ENCODE data around the gene SULT1C4. TPM values are rescaled to one million over a fixed set of nuclear protein-coding genes. Genes with fewer than 3 reads are reported as not detected.

Gene SULT1C4
- total and polyA plus RNA-seq, 2 experiments from 2014 or later, result 17.3 to 17.8 TPM

DNA sequence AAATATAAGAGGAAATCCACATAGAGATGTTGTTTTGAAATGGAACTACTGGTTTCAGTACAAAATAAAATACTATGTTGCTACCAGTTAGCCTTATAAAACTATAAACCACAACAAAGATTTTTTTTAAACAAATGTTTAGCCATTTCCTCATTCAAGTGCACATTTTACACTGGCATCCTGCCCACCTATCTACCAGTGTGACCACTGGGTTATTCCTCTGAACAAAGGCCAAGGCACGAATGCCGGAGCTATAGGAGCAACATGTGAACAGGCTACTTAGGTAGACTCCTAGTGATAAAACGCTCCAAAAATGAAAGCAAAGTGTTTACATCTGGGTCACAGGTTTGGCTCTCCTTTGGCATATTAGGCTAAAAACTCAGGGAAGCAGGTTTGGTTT is 31.8 kb upstream of the SULT1C4 start:
- no peak for TF ChIP-seq EZH2 (IDR thresholded peaks at IDR 0.05; ENCODE audit: borderline replicate concordance)
- no peak for TF ChIP-seq CTCF (IDR thresholded peaks at IDR 0.05; ENCODE audit: poor library complexity)
- TF ChIP-seq EZH2phosphoT487 (IDR thresholded peaks at IDR 0.05; ENCODE audit: low read depth, severe bottlenecking, unreplicated experiment), result no peak
- no peaks in the 10 kb centered on the region for H3K9me2 ChIP-seq (replicated peaks; ENCODE audit: insufficient read depth)
- H2AFZ ChIP-seq, result no peak overlapping the region
- no peaks in the 10 kb centered on the region for H3K36me3 ChIP-seq (replicated peaks; ENCODE audit: insufficient read depth, low read depth)
- H3K4me1 ChIP-seq (ENCODE audit: insufficient read depth), result no peaks in the 10 kb centered on the region
- 83% methylated on average over 3 of the region's 3 CpGs for WGBS (ENCODE audit: low lambda C conversion rate, missing lambda C conversion rate)
- H3K4me2 ChIP-seq, result no peak overlapping the region
- no peaks in the 10 kb centered on the region for H3K79me2 ChIP-seq
- no peaks in the 10 kb centered on the region for H3K9me3 ChIP-seq (ENCODE audit: low read depth)
- no peak for DNase-seq (ENCODE audit: low spot score)
- H4K20me1 ChIP-seq (ENCODE audit: insufficient read depth, poor library complexity, severe bottlenecking), result no peaks in the 10 kb centered on the region
- H3K27me3 ChIP-seq, result no peaks in the 10 kb centered on the region
- H3K27ac ChIP-seq, result no peak overlapping the region
- H3K4me3 ChIP-seq, result no peak overlapping the region

GRCh38 chr2:108346827-108347226 is 30.9 kb upstream of the SULT1C4 start:
- Histone ChIP-seq H3K27ac (no peak overlapping the region), H3K9me2 (replicated peaks; ENCODE audit: insufficient read depth) (no peaks in the 10 kb centered on the region), H3K36me3 (replicated peaks; ENCODE audit: insufficient read depth, low read depth) (no peaks in the 10 kb centered on the region), H3K4me3 (no peak overlapping the region), H3K4me1 (ENCODE audit: insufficient read depth) (no peaks in the 10 kb centered on the region), H3K9me3 (ENCODE audit: low read depth) (no peaks in the 10 kb centered on the region), H4K20me1 (ENCODE audit: insufficient read depth, poor library complexity, severe bottlenecking) (no peaks in the 10 kb centered on the region), H3K4me2 (no peak overlapping the region), H3K79me2 (no peaks in the 10 kb centered on the region), H2AFZ (no peak overlapping the region), H3K27me3 (no peaks in the 10 kb centered on the region)
- TF ChIP-seq CTCF (IDR thresholded peaks at IDR 0.05; ENCODE audit: poor library complexity) (no peak), EZH2phosphoT487 (IDR thresholded peaks at IDR 0.05; ENCODE audit: low read depth, severe bottlenecking, unreplicated experiment) (no peak), EZH2 (IDR thresholded peaks at IDR 0.05; ENCODE audit: borderline replicate concordance) (no peak)
- 80% methylated on average over 3 of the region's 3 CpGs for WGBS (ENCODE audit: low lambda C conversion rate, missing lambda C conversion rate)
- no peak for DNase-seq (ENCODE audit: low spot score)

DNA sequence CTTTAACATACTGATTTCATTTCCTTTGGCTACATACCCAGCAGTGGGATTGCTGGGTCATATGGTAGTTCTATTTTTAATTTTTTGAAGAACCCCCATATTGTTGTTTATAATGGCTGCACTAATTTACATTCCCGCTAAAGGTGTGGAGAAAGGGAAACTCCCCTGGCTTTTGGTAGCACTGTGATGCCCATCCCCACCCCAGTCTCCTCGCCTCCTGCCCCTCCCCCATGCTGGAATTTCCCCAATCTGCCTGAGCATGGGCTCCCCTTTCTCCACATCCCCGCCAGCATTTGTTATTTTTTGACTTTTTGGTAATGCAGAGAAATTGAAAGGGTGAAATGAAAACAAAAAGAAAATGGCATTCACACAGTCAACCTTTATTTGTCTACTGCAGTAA is 30.0 kb upstream of the SULT1C4 start:
- TF ChIP-seq EZH2phosphoT487 (IDR thresholded peaks at IDR 0.05; ENCODE audit: low read depth, severe bottlenecking, unreplicated experiment) (no peak), CTCF (IDR thresholded peaks at IDR 0.05; ENCODE audit: poor library complexity) (no peak)
- Histone ChIP-seq H3K4me1 (ENCODE audit: insufficient read depth) (no peaks in the 10 kb centered on the region), H3K36me3 (replicated peaks; ENCODE audit: insufficient read depth, low read depth) (no peaks in the 10 kb centered on the region), H3K4me3 (no peak overlapping the region), H4K20me1 (ENCODE audit: insufficient read depth, poor library complexity, severe bottlenecking) (no peaks in the 10 kb centered on the region), H3K9me3 (ENCODE audit: low read depth) (no peaks in the 10 kb centered on the region), H3K9me2 (replicated peaks; ENCODE audit: insufficient read depth) (no peaks in the 10 kb centered on the region), H3K27ac (no peak overlapping the region), H3K79me2 (no peaks in the 10 kb centered on the region), H3K27me3 (no peaks in the 10 kb centered on the region), H2AFZ (no peak overlapping the region), H3K4me2 (no peak overlapping the region)
- WGBS (ENCODE audit: low lambda C conversion rate, missing lambda C conversion rate), result 75% methylated on average over 3 of the region's 3 CpGs
- DNase-seq (ENCODE audit: low spot score), result no peak

All from hepatocyte (in vitro differentiated cells).